Esophagus muscularis mucosa (tissue), 4 donors: Measurements from ENCODE around the gene CCDC88A. TPM values are rescaled to one million over a fixed set of nuclear protein-coding genes. Genes with fewer than 3 reads are reported as not detected.

Experiments
- DNase-seq: peaks from one replicate; pipeline ENCODE4 v3.0.0-alpha.2; 2017; ENCODE audit errors: extremely low spot score
- H3K27ac ChIP-seq, 4 donors: fragments of 200-600 bp; sonication (generic); replicated peaks in 1 of 4; 1 replicate in 3 of 4; 2 replicates in 1 of 4; pipeline ENCODE4 v1.5.1; 2016 to 2019; ENCODE audit warnings: mild to moderate bottlenecking in 1 of 4
- H3K27me3 ChIP-seq, 4 donors: fragments of 200-600 bp; sonication (generic); one replicate each; pipeline versions ENCODE4 v1.5.1 to v1.6.0; 2016 to 2019
- H3K36me3 ChIP-seq, 4 donors: fragments of 200-600 bp; sonication (generic); one replicate each; pipeline ENCODE4 v1.5.1; 2016 to 2019
- H3K4me1 ChIP-seq, 4 donors: fragments of 200-600 bp; sonication (generic); one replicate each; pipeline ENCODE4 v1.5.1; 2016 to 2019
- H3K4me3 ChIP-seq, 4 donors: fragments of 200-600 bp; sonication (generic); 1 replicate in 2 of 4; 2 replicates in 2 of 4; pipeline ENCODE4 v1.5.1; 2016 to 2019; ENCODE audit warnings: mild to moderate bottlenecking in 4 of 4, moderate library complexity in 1 of 4
- H3K9me3 ChIP-seq, 4 donors: fragments of 200-600 bp; sonication (generic); 1 replicate in 3 of 4; 2 replicates in 1 of 4; pipeline ENCODE4 v1.5.1; 2016 to 2019
- CTCF ChIP-seq, 3 experiments: fragments of 200-600 bp in 2 of 3; fragments of 450-650 bp in 1 of 3; sonication (generic) in 2 of 3; IDR thresholded peaks; one replicate each; pipeline ENCODE4 v1.5.1; 2017 to 2019; ENCODE audit warnings: antibody characterized with exemption in 3 of 3, mild to moderate bottlenecking in 2 of 3, moderate library complexity in 1 of 3
- EP300 ChIP-seq: sonication (generic); formaldehyde crosslinking; IDR thresholded peaks from one replicate; pipeline ENCODE4 v1.6.1; 2017; ENCODE audit warnings: antibody characterized with exemption
- POLR2A ChIP-seq: fragments of 450-650 bp; IDR thresholded peaks from one replicate; pipeline ENCODE4 v1.6.1; 2017; ENCODE audit warnings: antibody characterized with exemption, moderate library complexity, mild to moderate bottlenecking, low read depth
- POLR2AphosphoS5 ChIP-seq, 2 donors: sonication (generic); formaldehyde crosslinking; IDR thresholded peaks; one replicate each; pipeline ENCODE4 v1.6.1; 2017; ENCODE audit warnings: antibody characterized with exemption in 2 of 2
- WGBS: methylation state at CpG from one replicate; pipeline ENCODE4 v1.1.5; 2018; 5-methylcytosine and 5-hydroxymethylcytosine counted together
- intact Hi-C: fragments of 100-400 bp; cut with DNase I; formaldehyde crosslinking; loops from one replicate; pipeline ENCODE4 v1.15.1; 2023
- total RNA-seq, 4 donors: library from RNA; depleted of rRNA; stranded (reverse); fragments of >200 nt; gene quantifications; one replicate each; pipeline versions ENCODE4 v1.1.0 to v1.2.1, GENCODE V29; 2016

The CCDC88A gene
- total RNA-seq, 4 donors from 2014 or later: 29.7 to 58.6 (median 38.5) TPM

GRCh38 chr2:55430211-55430975 is 10.7 kb upstream of the CCDC88A start:
- DNase-seq: no peak
- Histone ChIP-seq H3K9me3 (no peaks in the 10 kb centered on the region), H3K4me3 (no peak overlapping the region), H3K4me1 (peaks cover 0 to 9% (median 2%) of the 10 kb centered on the region in 4 donors), H3K36me3 (no peaks in the 10 kb centered on the region), H3K27me3 (no peaks in the 10 kb centered on the region), H3K27ac (no peak overlapping the region)
- TF ChIP-seq CTCF (IDR thresholded peaks at IDR 0.05) (no peak), EP300 (no peak), POLR2A (no peak), POLR2AphosphoS5 (IDR thresholded peaks at IDR 0.05) (no peak)
- WGBS: 81% methylated on average over 3 of the region's 3 CpGs
- intact Hi-C loops: no loop called here

- peaks cover 0 to 9% (median 2%) of the 10 kb centered on the region in 4 donors for H3K4me1 ChIP-seq
- H3K9me3 ChIP-seq: no peaks in the 10 kb centered on the region
- intact Hi-C loops: no loop called here
- DNase-seq: no peak
- no peaks in the 10 kb centered on the region for H3K36me3 ChIP-seq
- no peaks in the 10 kb centered on the region for H3K27me3 ChIP-seq
- TF ChIP-seq EP300: no peak
- TF ChIP-seq POLR2AphosphoS5 (IDR thresholded peaks at IDR 0.05): no peak
- no peak for TF ChIP-seq CTCF (IDR thresholded peaks at IDR 0.05)
- TF ChIP-seq POLR2A: no peak
- WGBS: 99% methylated on average over 3 of the region's 3 CpGs
- no peak overlapping the region for H3K27ac ChIP-seq
- H3K4me3 ChIP-seq: no peak overlapping the region
Observed at GRCh38 chr2:55428258-55428657, 8.6 kb upstream of the CCDC88A start.

- 78% methylated on average over 3 of the region's 3 CpGs for whole genome bisulfite sequencing
- TF ChIP-seq POLR2AphosphoS5 (IDR thresholded peaks at IDR 0.05): no peak
- no peak for TF ChIP-seq EP300
- TF ChIP-seq CTCF (IDR thresholded peaks at IDR 0.05): no peak
- TF ChIP-seq POLR2A: no peak
Observed at GRCh38 chr2:55425431-55425831, 5.8 kb upstream of the CCDC88A start.

GRCh38 chr2:55422876-55423665 is 3.4 kb upstream of the CCDC88A start:
- no peak for TF ChIP-seq POLR2AphosphoS5 (IDR thresholded peaks at IDR 0.05)
- TF ChIP-seq POLR2A: no peak
- no peak for TF ChIP-seq EP300
- no peak for TF ChIP-seq CTCF (IDR thresholded peaks at IDR 0.05)
- DNase-seq: no peak
- Histone ChIP-seq H3K4me1 (peaks cover 5 to 20% (median 9%) of the 10 kb centered on the region in 4 donors), H3K27ac (no peak overlapping the region), H3K36me3 (no peaks in the 10 kb centered on the region), H3K4me3 (no peak overlapping the region), H3K9me3 (no peaks in the 10 kb centered on the region), H3K27me3 (no peaks in the 10 kb centered on the region)
- WGBS: 69% methylated on average over 4 of the region's 4 CpGs
- intact Hi-C loops: loop anchor here (5.0 kb wide), 1 partner anchor 156 kb away; the partner anchor contains the start of gene MTIF2

More at GRCh38 chr2:55425431-55425831, 5.8 kb upstream of the CCDC88A start:
- no peaks in the 10 kb centered on the region for H3K9me3 ChIP-seq
- intact Hi-C loops: no loop called here
- H3K4me1 ChIP-seq: peaks cover 2 to 10% (median 5%) of the 10 kb centered on the region in 4 donors
- DNase-seq: no peak
- no peak overlapping the region for H3K4me3 ChIP-seq
- H3K36me3 ChIP-seq: no peaks in the 10 kb centered on the region
- no peaks in the 10 kb centered on the region for H3K27me3 ChIP-seq
- no peak overlapping the region for H3K27ac ChIP-seq
